Loucy (cell line): ENCODE data around the gene NHLRC4.

Experiments used
- EZH2phosphoT487 ChIP-seq: fragments of 200-600 bp; IDR thresholded peaks from 2 replicates; pipeline ENCODE4 v1.6.1; 2018; ENCODE audit warnings: antibody characterized with exemption, mild to moderate bottlenecking, moderate library complexity, borderline replicate concordance
- TF ChIP-seq, protein P1 (sequence below): fragments of 200-600 bp; sonication (generic); conservative IDR thresholded peaks from 2 replicates; pipeline ENCODE4 v1.5.1; 2014; ENCODE audit warnings: mild to moderate bottlenecking, antibody characterized with exemption, low read length

DNA sequence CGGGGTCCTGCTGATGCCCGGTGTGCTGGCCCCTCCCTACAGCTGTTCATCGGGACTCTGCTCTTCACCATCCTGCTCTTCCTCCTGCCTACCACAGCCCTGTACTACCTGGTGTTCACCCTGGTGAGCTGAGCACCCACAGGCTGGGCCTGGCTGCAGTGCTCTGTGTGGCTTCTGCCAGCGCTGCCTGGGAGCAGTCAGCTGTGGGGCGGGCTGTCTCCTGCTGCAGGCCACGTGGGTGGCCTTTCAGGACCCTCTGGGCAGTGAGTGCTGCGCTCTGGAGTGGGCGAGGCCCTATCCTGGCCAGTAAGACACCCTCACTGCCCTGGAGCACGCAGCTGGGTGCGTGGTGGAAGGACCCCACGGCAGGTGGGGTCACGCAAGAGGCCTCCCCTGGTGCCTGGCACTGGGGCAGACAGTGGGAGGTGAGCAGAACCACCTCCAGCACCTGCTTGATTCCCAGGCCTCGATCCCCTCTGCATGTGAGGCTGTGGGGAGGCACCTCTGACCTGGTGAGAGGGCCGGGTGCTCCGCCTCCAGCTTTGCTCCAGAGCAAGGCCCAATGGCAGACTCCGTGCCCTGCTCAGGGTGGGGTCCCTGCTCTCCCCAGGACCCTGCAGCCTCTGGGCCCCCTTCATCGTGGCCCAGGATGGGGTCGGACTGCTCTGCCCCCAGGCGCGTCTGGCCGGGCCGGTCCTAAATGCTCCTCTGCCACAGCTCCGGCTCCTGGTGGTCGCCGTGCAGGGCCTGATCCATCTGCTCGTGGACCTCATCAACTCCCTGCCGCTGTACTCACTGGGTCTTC, 13.5 kb downstream of the NHLRC4 start:
- TF ChIP-seq, protein P1, sequence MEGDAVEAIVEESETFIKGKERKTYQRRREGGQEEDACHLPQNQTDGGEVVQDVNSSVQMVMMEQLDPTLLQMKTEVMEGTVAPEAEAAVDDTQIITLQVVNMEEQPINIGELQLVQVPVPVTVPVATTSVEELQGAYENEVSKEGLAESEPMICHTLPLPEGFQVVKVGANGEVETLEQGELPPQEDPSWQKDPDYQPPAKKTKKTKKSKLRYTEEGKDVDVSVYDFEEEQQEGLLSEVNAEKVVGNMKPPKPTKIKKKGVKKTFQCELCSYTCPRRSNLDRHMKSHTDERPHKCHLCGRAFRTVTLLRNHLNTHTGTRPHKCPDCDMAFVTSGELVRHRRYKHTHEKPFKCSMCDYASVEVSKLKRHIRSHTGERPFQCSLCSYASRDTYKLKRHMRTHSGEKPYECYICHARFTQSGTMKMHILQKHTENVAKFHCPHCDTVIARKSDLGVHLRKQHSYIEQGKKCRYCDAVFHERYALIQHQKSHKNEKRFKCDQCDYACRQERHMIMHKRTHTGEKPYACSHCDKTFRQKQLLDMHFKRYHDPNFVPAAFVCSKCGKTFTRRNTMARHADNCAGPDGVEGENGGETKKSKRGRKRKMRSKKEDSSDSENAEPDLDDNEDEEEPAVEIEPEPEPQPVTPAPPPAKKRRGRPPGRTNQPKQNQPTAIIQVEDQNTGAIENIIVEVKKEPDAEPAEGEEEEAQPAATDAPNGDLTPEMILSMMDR = no peak
- TF ChIP-seq EZH2phosphoT487 = no peak
